MM.1S (cell line): ENCODE results near the gene FHIT.

Source experiments
- DNase-seq: peaks from one replicate; pipeline ENCODE4 v3.0.0-alpha.2; 2015
- H2AFZ ChIP-seq: fragments of 300-600 bp; sonication (generic); 2 replicates; pipeline ENCODE4 v1.6.0; 2016; ENCODE audit warnings: antibody characterized with exemption, low read length
- H3F3A ChIP-seq: fragments of 300-600 bp; sonication (generic); 2 replicates; pipeline ENCODE4 v1.6.1; 2016; ENCODE audit warnings: mild to moderate bottlenecking, antibody characterized with exemption, low read length, moderate library complexity, mixed read lengths; ENCODE audit not compliant: insufficient read depth
- H3K27ac ChIP-seq: fragments of 300-600 bp; sonication (generic); 2 replicates; pipeline ENCODE4 v1.5.1; 2016; ENCODE audit warnings: mild to moderate bottlenecking, low read length
- H3K27me3 ChIP-seq: fragments of 300-600 bp; sonication (generic); replicated peaks from 2 replicates; pipeline ENCODE4 v1.6.0; 2016; ENCODE audit warnings: low read length; ENCODE audit not compliant: insufficient read depth
- H3K36me3 ChIP-seq: fragments of 300-600 bp; sonication (generic); replicated peaks from 2 replicates; pipeline ENCODE4 v1.6.1; 2016; ENCODE audit warnings: mild to moderate bottlenecking, low read length, mixed read lengths; ENCODE audit not compliant: insufficient read depth
- H3K4me1 ChIP-seq: fragments of 300-600 bp; sonication (generic); 2 replicates; pipeline ENCODE4 v1.6.1; 2016; ENCODE audit warnings: low read length, mixed read lengths
- H3K4me2 ChIP-seq: fragments of 300-600 bp; sonication (generic); 2 replicates; pipeline ENCODE4 v1.6.0; 2016; ENCODE audit warnings: low read depth, low read length
- H3K4me3 ChIP-seq: fragments of 300-600 bp; sonication (generic); 2 replicates; pipeline ENCODE4 v1.5.1; 2016; ENCODE audit warnings: low read length, mixed read lengths
- H3K79me2 ChIP-seq: fragments of 300-600 bp; sonication (generic); 2 replicates; pipeline ENCODE4 v1.6.1; 2016; ENCODE audit warnings: mixed run types, low read length, mixed read lengths
- H3K9ac ChIP-seq: fragments of 300-600 bp; sonication (generic); 2 replicates; pipeline ENCODE4 v1.6.1; 2016; ENCODE audit warnings: low read length, mixed read lengths
- H3K9me2 ChIP-seq: fragments of 300-600 bp; sonication (generic); replicated peaks from 2 replicates; pipeline ENCODE4 v1.6.1; 2016; ENCODE audit warnings: mild to moderate bottlenecking, low read length, mixed read lengths; ENCODE audit not compliant: insufficient read depth
- H3K9me3 ChIP-seq: fragments of 300-600 bp; sonication (generic); replicated peaks from 2 replicates; pipeline ENCODE4 v1.6.1; 2016; ENCODE audit warnings: mild to moderate bottlenecking, low read length, mixed read lengths; ENCODE audit not compliant: insufficient read depth
- H4K20me1 ChIP-seq: fragments of 300-600 bp; sonication (generic); 2 replicates; pipeline ENCODE4 v1.6.1; 2016; ENCODE audit warnings: mild to moderate bottlenecking, low read length, moderate library complexity, mixed read lengths; ENCODE audit not compliant: insufficient read depth
- CTCF ChIP-seq: fragments of 300-600 bp; sonication (generic); IDR thresholded peaks from 2 replicates; pipeline ENCODE4 v1.5.1; 2016; ENCODE audit warnings: antibody characterized with exemption, low read length, mixed read lengths
- EZH2 ChIP-seq: fragments of 300-600 bp; sonication (generic); optimal IDR thresholded peaks from 2 replicates; pipeline ENCODE3; 2017; ENCODE audit warnings: low read depth, mild to moderate bottlenecking, antibody characterized with exemption, low read length, mixed read lengths
- EZH2phosphoT487 ChIP-seq: fragments of 300-600 bp; sonication (generic); IDR thresholded peaks from 2 replicates; pipeline ENCODE4 v1.6.1; 2018; ENCODE audit warnings: antibody characterized with exemption, low read length

The FHIT gene

GRCh38 chr3:60716573-60716972, 534.7 kb downstream of the FHIT start:
- H3K27ac ChIP-seq: no peak overlapping the region
- no peak for DNase-seq
- no peak overlapping the region for H3K4me2 ChIP-seq
- H3K4me1 ChIP-seq: no peaks in the 10 kb centered on the region
- H2AFZ ChIP-seq: no peak overlapping the region
- no peaks in the 10 kb centered on the region for H3K27me3 ChIP-seq
- TF ChIP-seq EZH2: no peak
- no peak for TF ChIP-seq CTCF
- TF ChIP-seq EZH2phosphoT487: no peak
- H3K79me2 ChIP-seq: no peaks in the 10 kb centered on the region
- H3F3A ChIP-seq: no peaks in the 10 kb centered on the region
- H3K9me2 ChIP-seq: no peaks in the 10 kb centered on the region
- no peaks in the 10 kb centered on the region for H3K36me3 ChIP-seq
- no peaks in the 10 kb centered on the region for H3K9me3 ChIP-seq
- no peak overlapping the region for H3K9ac ChIP-seq
- H3K4me3 ChIP-seq: no peak overlapping the region
- H4K20me1 ChIP-seq: no peaks in the 10 kb centered on the region

GRCh38 chr3:60708191-60708975, 542.9 kb downstream of the FHIT start:
- no peak overlapping the region for H3K9ac ChIP-seq
- H3K4me3 ChIP-seq: no peak overlapping the region
- no peaks in the 10 kb centered on the region for H3K79me2 ChIP-seq
- TF ChIP-seq EZH2phosphoT487 (no peak), EZH2 (no peak), CTCF (no peak)
- no peaks in the 10 kb centered on the region for H3K36me3 ChIP-seq
- no peaks in the 10 kb centered on the region for H4K20me1 ChIP-seq
- H3K27ac ChIP-seq: no peak overlapping the region
- H3K9me3 ChIP-seq: no peaks in the 10 kb centered on the region
- no peak for DNase-seq
- H3K4me1 ChIP-seq: no peaks in the 10 kb centered on the region
- no peak overlapping the region for H3K4me2 ChIP-seq
- H3F3A ChIP-seq: no peaks in the 10 kb centered on the region
- no peak overlapping the region for H2AFZ ChIP-seq
- no peaks in the 10 kb centered on the region for H3K27me3 ChIP-seq
- H3K9me2 ChIP-seq: no peaks in the 10 kb centered on the region

- Histone ChIP-seq H3K9me2 (no peaks in the 10 kb centered on the region), H3K4me3 (no peak overlapping the region), H3K4me1 (no peaks in the 10 kb centered on the region), H3K27ac (no peak overlapping the region), H3K36me3 (no peaks in the 10 kb centered on the region), H3K9me3 (no peaks in the 10 kb centered on the region), H3F3A (no peaks in the 10 kb centered on the region), H3K4me2 (no peak overlapping the region), H3K9ac (no peak overlapping the region), H2AFZ (no peak overlapping the region), H3K79me2 (no peaks in the 10 kb centered on the region), H4K20me1 (no peaks in the 10 kb centered on the region), H3K27me3 (no peaks in the 10 kb centered on the region)
- no peak for TF ChIP-seq CTCF
- TF ChIP-seq EZH2phosphoT487: no peak
- TF ChIP-seq EZH2: no peak
- no peak for DNase-seq
Observed at GRCh38 chr3:60707452-60708020, 543.7 kb downstream of the FHIT start.
